GM18502 (cell line): Measurements from ENCODE around the gene SHC2.

ENCODE experiments used
- ATAC-seq: cut with Tn5 transposase; IDR thresholded peaks from one replicate; pipeline ENCODE4 v1.9.1; 2021; ENCODE audit warnings: mild to moderate bottlenecking; ENCODE audit not compliant: unreplicated experiment, poor library complexity

Gene SHC2

GRCh38 chr19:460877-461720 is at the start of gene SHC2:
Gene SHC2, minus strand, starts transcription at chr19:461033. Its CDS starts 37 bp downstream, at chr19:460996.
- no peak for ATAC-seq

GRCh38 chr19:508204-509150 is 47.6 kb upstream of the SHC2 start:
- ATAC-seq = no peak

- ATAC-seq = peak; percentile 62
Observed at GRCh38 chr19:507286-508203, 46.7 kb upstream of the SHC2 start, which contains the start of gene TPGS1. Gene TPGS1, plus strand, starts transcription at chr19:507497. Its CDS starts 10 bp downstream, at chr19:507507.

GRCh38 chr19:506404-507285 is 45.8 kb upstream of the SHC2 start:
- ATAC-seq = peak; percentile 67

GRCh38 chr19:504616-505015 is 43.8 kb upstream of the SHC2 start:
- ATAC-seq = no peak

GRCh38 chr19:501646-502045 is 40.8 kb upstream of the SHC2 start:
- no peak for ATAC-seq

GRCh38 chr19:498977-499623 is 38.3 kb upstream of the SHC2 start:
- ATAC-seq = no peak

GRCh38 chr19:498511-498891 is 37.7 kb upstream of the SHC2 start:
- no peak for ATAC-seq

GRCh38 chr19:497869-498510 is 37.2 kb upstream of the SHC2 start:
- ATAC-seq = no peak

- ATAC-seq = no peak
Observed at GRCh38 chr19:497491-497868, 36.6 kb upstream of the SHC2 start.

- ATAC-seq = no peak
Observed at GRCh38 chr19:496986-497385, 36.2 kb upstream of the SHC2 start.

GRCh38 chr19:496112-496665 is 35.4 kb upstream of the SHC2 start, which contains the start of gene MADCAM1:
Gene MADCAM1, plus strand, starts transcription at chr19:496486. Its CDS starts 14 bp downstream, at chr19:496500.
- no peak for ATAC-seq

- ATAC-seq = no peak
Observed at GRCh38 chr19:495402-496111, 34.7 kb upstream of the SHC2 start.

GRCh38 chr19:495081-495401 is 34.2 kb upstream of the SHC2 start:
- ATAC-seq = no peak

- ATAC-seq = no peak
Observed at GRCh38 chr19:494171-495080, 33.6 kb upstream of the SHC2 start.
